Neural cell (in vitro differentiated cells): ENCODE results near the gene KREMEN1. TPM values are rescaled to one million over a fixed set of nuclear protein-coding genes. Genes with fewer than 3 reads are reported as not detected.

ENCODE experiments used
- H2AFZ ChIP-seq: fragments of 200-600, 300-800 bp; sonication (generic), shearing (Covaris generic); 2 replicates; pipeline ENCODE4 v1.6.0; 2014; ENCODE audit warnings: low read depth, mild to moderate bottlenecking, antibody characterized with exemption, low read length, moderate library complexity
- H3F3A ChIP-seq: fragments of 200-600 bp; shearing (Covaris generic); 2 replicates; pipeline ENCODE4 v1.6.1; 2016; ENCODE audit warnings: mild to moderate bottlenecking, moderate library complexity, mixed read lengths, antibody characterized with exemption, low read length; ENCODE audit not compliant: insufficient read depth, poor library complexity, severe bottlenecking
- H3K27ac ChIP-seq: fragments of 200-600, 300-800 bp; sonication (generic), shearing (Covaris generic); 2 replicates; pipeline ENCODE4 v1.5.1; 2014; ENCODE audit warnings: mild to moderate bottlenecking, low read length, moderate library complexity
- H3K27me3 ChIP-seq: fragments of 300-800, 200-600 bp; sonication (generic), shearing (Covaris generic); 2 replicates; pipeline ENCODE4 v1.6.0; 2014; ENCODE audit warnings: mild to moderate bottlenecking, low read depth, low read length, moderate library complexity; ENCODE audit not compliant: insufficient read depth
- H3K36me3 ChIP-seq: fragments of 300-800, 200-600 bp; sonication (generic), shearing (Covaris generic); 2 replicates; pipeline ENCODE4 v1.5.1; 2014; ENCODE audit warnings: mild to moderate bottlenecking, antibody characterized with exemption, low read length, moderate library complexity; ENCODE audit not compliant: insufficient read depth
- H3K4me2 ChIP-seq: fragments of 300-800, 200-600 bp; sonication (generic), shearing (Covaris generic); 2 replicates; pipeline ENCODE4 v1.6.0; 2014; ENCODE audit warnings: mild to moderate bottlenecking, low read length
- H3K4me3 ChIP-seq: fragments of 300-800, 200-600 bp; sonication (generic), shearing (Covaris generic); 2 replicates; pipeline ENCODE4 v1.5.1; 2014; ENCODE audit warnings: mild to moderate bottlenecking, low read length, moderate library complexity
- H3K79me2 ChIP-seq: fragments of 200-600 bp; shearing (Covaris generic); replicated peaks from 2 replicates; pipeline ENCODE4 v1.6.0; 2014; ENCODE audit warnings: mild to moderate bottlenecking, low read length, moderate library complexity; ENCODE audit not compliant: insufficient read depth
- H3K9ac ChIP-seq: fragments of 300-800, 200-600 bp; sonication (generic), shearing (Covaris generic); 2 replicates; pipeline ENCODE4 v1.6.1; 2016; ENCODE audit warnings: mild to moderate bottlenecking, low read length, mixed read lengths
- H3K9me2 ChIP-seq: fragments of 200-600 bp; shearing (Covaris generic); 2 replicates; pipeline ENCODE4 v1.6.1; 2016; ENCODE audit warnings: mild to moderate bottlenecking, low read length, mixed read lengths; ENCODE audit not compliant: insufficient read depth
- H3K9me3 ChIP-seq: fragments of 200-600, 300-800 bp; sonication (generic), shearing (Covaris generic); 2 replicates; pipeline ENCODE4 v1.6.1; 2016; ENCODE audit warnings: mild to moderate bottlenecking, mixed run types, low read length, moderate library complexity, mixed read lengths
- H4K20me1 ChIP-seq: fragments of 200-600 bp; shearing (Covaris generic); 2 replicates; pipeline ENCODE4 v1.6.1; 2016; ENCODE audit warnings: mild to moderate bottlenecking, mixed run types; ENCODE audit not compliant: insufficient read depth
- EP300 ChIP-seq: fragments of 450-650 bp; conservative IDR thresholded peaks from 2 replicates; pipeline ENCODE4 v1.6.1; 2014; ENCODE audit warnings: antibody characterized with exemption, mild to moderate bottlenecking, moderate library complexity; ENCODE audit not compliant: poor library complexity, severe bottlenecking
- EZH2 ChIP-seq: fragments of 200-600, 300-800 bp; shearing (Covaris generic), sonication (generic); IDR thresholded peaks from 2 replicates; pipeline ENCODE4 v1.6.1; 2014; ENCODE audit warnings: antibody characterized with exemption, low read length, borderline replicate concordance, mild to moderate bottlenecking; ENCODE audit not compliant: insufficient read depth, poor library complexity, severe bottlenecking
- MXI1 ChIP-seq: fragments of 450-650 bp; conservative IDR thresholded peaks from 2 replicates; pipeline ENCODE4 v1.6.1; 2014; ENCODE audit warnings: antibody characterized with exemption, mild to moderate bottlenecking; ENCODE audit not compliant: poor library complexity, severe bottlenecking
- POLR2AphosphoS5 ChIP-seq: IDR thresholded peaks from 2 replicates; pipeline ENCODE4 v1.6.1; 2012
- RAD21 ChIP-seq: fragments of 450-650 bp; conservative IDR thresholded peaks from 2 replicates; pipeline ENCODE4 v1.6.1; 2014; ENCODE audit warnings: antibody characterized with exemption, mild to moderate bottlenecking, moderate library complexity
- SMC3 ChIP-seq: fragments of 450-650 bp; conservative IDR thresholded peaks from 2 replicates; pipeline ENCODE4 v1.6.1; 2014; ENCODE audit warnings: antibody characterized with exemption, mild to moderate bottlenecking, moderate library complexity; ENCODE audit not compliant: poor library complexity
- TAF1 ChIP-seq: IDR thresholded peaks from 2 replicates; pipeline ENCODE4 v1.6.1; 2012; ENCODE audit warnings: low read depth
- polyA plus RNA-seq: library from polyadenylated mRNA; depleted of rRNA; stranded (reverse); fragments of >200 nt; gene quantifications from 2 replicates; pipeline ENCODE4 v1.2.3, GENCODE V29; 2014
- TF ChIP-seq, protein P1 (sequence below): fragments of 450-650 bp; IDR thresholded peaks from 2 replicates; pipeline ENCODE4 v1.5.1; 2014; ENCODE audit warnings: antibody characterized with exemption, mild to moderate bottlenecking, moderate library complexity; ENCODE audit not compliant: poor library complexity, severe bottlenecking
- TF ChIP-seq, protein P2 (sequence below): IDR thresholded peaks from 2 replicates; pipeline ENCODE4 v1.6.1; 2012; ENCODE audit warnings: borderline replicate concordance

KREMEN1 gene
- polyA plus RNA-seq, 1 donor from 2014 or later: 3.3 TPM

DNA sequence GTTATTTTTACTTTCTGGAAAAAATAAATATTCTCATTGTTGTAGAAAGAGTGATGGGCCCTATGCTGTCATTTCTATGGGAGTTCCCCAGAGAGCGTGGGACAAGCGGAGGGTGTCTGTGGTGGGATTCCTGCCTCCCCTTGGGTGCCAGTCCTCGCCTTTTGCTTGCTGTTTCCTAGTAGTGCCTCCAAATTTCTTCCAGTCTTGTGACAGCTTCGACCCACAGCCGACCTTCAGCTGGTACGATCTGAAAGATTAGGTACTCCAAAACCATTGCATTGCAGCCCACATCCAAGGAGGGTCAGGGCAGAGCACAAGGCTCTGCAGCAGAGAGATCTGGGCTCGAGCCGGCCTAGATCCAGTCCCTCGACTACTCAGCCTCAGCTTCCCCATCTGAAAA lies 73.9 kb downstream of the KREMEN1 start:
- H3K9me3 ChIP-seq: no peaks in the 10 kb centered on the region
- H3K9me2 ChIP-seq: no peaks in the 10 kb centered on the region
- H2AFZ ChIP-seq: no peak overlapping the region
- H3K9ac ChIP-seq: no peak overlapping the region
- no peak overlapping the region for H3K4me3 ChIP-seq
- no peaks in the 10 kb centered on the region for H3K27me3 ChIP-seq
- H4K20me1 ChIP-seq: no peaks in the 10 kb centered on the region
- H3K79me2 ChIP-seq: no peaks in the 10 kb centered on the region
- H3K27ac ChIP-seq: no peak overlapping the region
- H3F3A ChIP-seq: no peaks in the 10 kb centered on the region
- no peak overlapping the region for H3K4me2 ChIP-seq
- no peak for TF ChIP-seq MXI1
- TF ChIP-seq, protein P1, sequence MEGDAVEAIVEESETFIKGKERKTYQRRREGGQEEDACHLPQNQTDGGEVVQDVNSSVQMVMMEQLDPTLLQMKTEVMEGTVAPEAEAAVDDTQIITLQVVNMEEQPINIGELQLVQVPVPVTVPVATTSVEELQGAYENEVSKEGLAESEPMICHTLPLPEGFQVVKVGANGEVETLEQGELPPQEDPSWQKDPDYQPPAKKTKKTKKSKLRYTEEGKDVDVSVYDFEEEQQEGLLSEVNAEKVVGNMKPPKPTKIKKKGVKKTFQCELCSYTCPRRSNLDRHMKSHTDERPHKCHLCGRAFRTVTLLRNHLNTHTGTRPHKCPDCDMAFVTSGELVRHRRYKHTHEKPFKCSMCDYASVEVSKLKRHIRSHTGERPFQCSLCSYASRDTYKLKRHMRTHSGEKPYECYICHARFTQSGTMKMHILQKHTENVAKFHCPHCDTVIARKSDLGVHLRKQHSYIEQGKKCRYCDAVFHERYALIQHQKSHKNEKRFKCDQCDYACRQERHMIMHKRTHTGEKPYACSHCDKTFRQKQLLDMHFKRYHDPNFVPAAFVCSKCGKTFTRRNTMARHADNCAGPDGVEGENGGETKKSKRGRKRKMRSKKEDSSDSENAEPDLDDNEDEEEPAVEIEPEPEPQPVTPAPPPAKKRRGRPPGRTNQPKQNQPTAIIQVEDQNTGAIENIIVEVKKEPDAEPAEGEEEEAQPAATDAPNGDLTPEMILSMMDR: no peak
- TF ChIP-seq, protein P2, sequence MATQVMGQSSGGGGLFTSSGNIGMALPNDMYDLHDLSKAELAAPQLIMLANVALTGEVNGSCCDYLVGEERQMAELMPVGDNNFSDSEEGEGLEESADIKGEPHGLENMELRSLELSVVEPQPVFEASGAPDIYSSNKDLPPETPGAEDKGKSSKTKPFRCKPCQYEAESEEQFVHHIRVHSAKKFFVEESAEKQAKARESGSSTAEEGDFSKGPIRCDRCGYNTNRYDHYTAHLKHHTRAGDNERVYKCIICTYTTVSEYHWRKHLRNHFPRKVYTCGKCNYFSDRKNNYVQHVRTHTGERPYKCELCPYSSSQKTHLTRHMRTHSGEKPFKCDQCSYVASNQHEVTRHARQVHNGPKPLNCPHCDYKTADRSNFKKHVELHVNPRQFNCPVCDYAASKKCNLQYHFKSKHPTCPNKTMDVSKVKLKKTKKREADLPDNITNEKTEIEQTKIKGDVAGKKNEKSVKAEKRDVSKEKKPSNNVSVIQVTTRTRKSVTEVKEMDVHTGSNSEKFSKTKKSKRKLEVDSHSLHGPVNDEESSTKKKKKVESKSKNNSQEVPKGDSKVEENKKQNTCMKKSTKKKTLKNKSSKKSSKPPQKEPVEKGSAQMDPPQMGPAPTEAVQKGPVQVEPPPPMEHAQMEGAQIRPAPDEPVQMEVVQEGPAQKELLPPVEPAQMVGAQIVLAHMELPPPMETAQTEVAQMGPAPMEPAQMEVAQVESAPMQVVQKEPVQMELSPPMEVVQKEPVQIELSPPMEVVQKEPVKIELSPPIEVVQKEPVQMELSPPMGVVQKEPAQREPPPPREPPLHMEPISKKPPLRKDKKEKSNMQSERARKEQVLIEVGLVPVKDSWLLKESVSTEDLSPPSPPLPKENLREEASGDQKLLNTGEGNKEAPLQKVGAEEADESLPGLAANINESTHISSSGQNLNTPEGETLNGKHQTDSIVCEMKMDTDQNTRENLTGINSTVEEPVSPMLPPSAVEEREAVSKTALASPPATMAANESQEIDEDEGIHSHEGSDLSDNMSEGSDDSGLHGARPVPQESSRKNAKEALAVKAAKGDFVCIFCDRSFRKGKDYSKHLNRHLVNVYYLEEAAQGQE: no peak
- no peak for TF ChIP-seq POLR2AphosphoS5
- no peak for TF ChIP-seq RAD21
- no peak for TF ChIP-seq EP300
- no peak for TF ChIP-seq EZH2
- TF ChIP-seq SMC3: no peak
- no peak for TF ChIP-seq TAF1
- H3K36me3 ChIP-seq: no peaks in the 10 kb centered on the region

DNA sequence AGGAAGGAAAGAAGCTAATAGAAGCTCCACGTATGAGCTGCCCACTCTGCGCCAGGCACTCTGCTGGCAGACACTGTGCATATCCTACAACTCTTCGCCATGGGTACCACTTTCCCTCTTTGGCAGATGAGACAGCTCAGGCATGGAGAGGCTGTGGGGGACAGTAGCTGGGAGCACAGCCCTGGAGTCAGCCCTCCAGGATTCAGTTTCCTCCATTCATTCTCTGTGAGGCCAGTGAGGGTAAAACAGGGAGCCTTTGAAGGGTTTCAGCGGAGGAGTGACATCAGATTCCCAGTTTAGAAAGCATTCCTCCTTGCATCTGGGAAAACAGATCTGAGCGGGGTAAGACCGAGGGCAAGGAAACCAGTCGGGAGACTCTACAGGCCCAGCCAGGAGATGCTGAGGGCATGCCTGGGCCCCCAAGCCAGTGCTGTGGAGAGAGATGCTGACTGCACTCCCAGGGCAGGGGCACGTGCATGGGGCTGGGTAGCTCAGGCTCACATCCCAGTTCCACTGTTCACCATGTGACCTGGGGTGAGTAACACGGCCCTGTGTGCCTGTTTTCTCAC lies 74.6 kb downstream of the KREMEN1 start:
- Histone ChIP-seq H3K9me3 (no peaks in the 10 kb centered on the region), H3K9ac (no peak overlapping the region), H3K27me3 (no peaks in the 10 kb centered on the region), H3K79me2 (no peaks in the 10 kb centered on the region), H3F3A (no peaks in the 10 kb centered on the region), H3K9me2 (no peaks in the 10 kb centered on the region), H2AFZ (no peak overlapping the region), H3K4me2 (no peak overlapping the region), H4K20me1 (no peaks in the 10 kb centered on the region), H3K4me3 (no peak overlapping the region), H3K36me3 (no peaks in the 10 kb centered on the region), H3K27ac (no peak overlapping the region)
- TF ChIP-seq SMC3 (no peak), POLR2AphosphoS5 (no peak), MXI1 (no peak), EP300 (no peak), TAF1 (no peak), RAD21 (no peak)
- TF ChIP-seq, protein P2: no peak
- TF ChIP-seq, protein P1: no peak
